Stomach (tissue), 9 donors: ENCODE data around the gene SCRN1. TPM values are rescaled to one million over a fixed set of nuclear protein-coding genes. Genes with fewer than 3 reads are reported as not detected.
A peak's percentile ranks its signal among the peaks of the same experiment; 100 is the strongest.

Source experiments
- DNase-seq, 2 donors: peaks; one replicate each; pipeline versions ENCODE4 v3.0.0 to v3.0.0-alpha.2; 2013 to 2019
- H3K27ac ChIP-seq, 5 donors: fragments of 200-600 bp in 4 of 5; sonication (generic) in 4 of 5; one replicate each; pipeline ENCODE4 v1.5.1; 2013 to 2019; ENCODE audit warnings: mild to moderate bottlenecking in 1 of 5, moderate library complexity in 1 of 5
- H3K27me3 ChIP-seq, 3 donors: fragments of 200-600 bp; sonication (generic); one replicate each; pipeline ENCODE4 v1.5.1; 2017 to 2019; ENCODE audit warnings: mixed run types in 1 of 3
- H3K36me3 ChIP-seq, 4 donors: fragments of 200-600 bp; sonication (generic); 1 replicate in 3 of 4; 2 replicates in 1 of 4; pipeline ENCODE4 v1.5.1; 2016 to 2019
- H3K4me1 ChIP-seq, 4 donors: fragments of 200-600 bp; sonication (generic); one replicate each; pipeline ENCODE4 v1.5.1; 2016 to 2019
- H3K4me3 ChIP-seq, 4 donors: fragments of 200-600 bp; sonication (generic) in 3 of 4; one replicate each; pipeline ENCODE4 v1.5.1; 2016 to 2019; ENCODE audit warnings: mild to moderate bottlenecking in 1 of 4
- H3K9me3 ChIP-seq, 4 donors: fragments of 200-600 bp; sonication (generic); one replicate each; pipeline ENCODE4 v1.5.1; 2016 to 2019
- CTCF ChIP-seq, 7 experiments: fragments of 450-650 bp in 4 of 7; fragments of 200-600 bp in 3 of 7; sonication (generic) in 3 of 7; IDR thresholded peaks; one replicate each; pipeline ENCODE4 v1.5.1; 2016 to 2019; ENCODE audit warnings: antibody characterized with exemption in 7 of 7, control low read depth in 2 of 7, mild to moderate bottlenecking in 1 of 7
- EP300 ChIP-seq: sonication (generic); formaldehyde crosslinking; IDR thresholded peaks from one replicate; pipeline ENCODE4 v1.6.1; 2017; ENCODE audit warnings: antibody characterized with exemption
- POLR2A ChIP-seq, 4 donors: fragments of 450-650 bp; IDR thresholded peaks; one replicate each; pipeline ENCODE4 v1.6.1; 2016; ENCODE audit warnings: antibody characterized with exemption in 4 of 4, control low read depth in 2 of 4, mild to moderate bottlenecking in 1 of 4, moderate library complexity in 1 of 4
- POLR2AphosphoS5 ChIP-seq, 3 donors: sonication (generic); formaldehyde crosslinking; IDR thresholded peaks; one replicate each; pipeline ENCODE4 v1.6.1; 2016; ENCODE audit warnings: antibody characterized with exemption in 3 of 3
- WGBS, 5 donors: extraction: QIAGEN DNeasy Blood & Tissue Kit in 3 of 5; methylation state at CpG; one replicate each; pipeline versions ENCODE4 v1.1.5 to v1.1.7; 2013 to 2018; 5-methylcytosine and 5-hydroxymethylcytosine counted together
- intact Hi-C: fragments of 100-400 bp; cut with DNase I; formaldehyde crosslinking; loops from one replicate; pipeline ENCODE4 v1.15.1; 2023; ENCODE audit warnings: low total_unique reads
- polyA plus RNA-seq, 3 donors: library from polyadenylated mRNA; stranded (reverse); fragments of 200-250 nt; gene quantifications; one replicate each; pipeline ENCODE4 v1.2.3, GENCODE V29; 2013
- total RNA-seq, 5 donors: library from RNA; depleted of rRNA; stranded (reverse); fragments of >200 nt; gene quantifications; one replicate each; pipeline versions ENCODE4 v1.1.0 to v1.2.3, GENCODE V29; 2014 to 2016
- donor health status: healthy with polysubstance abuse.
- donor health status: Bipolar disorder and iron deficiency.
- donor health status: healthy.

The SCRN1 gene
- total and polyA plus RNA-seq, 8 donors, result 0.87 to 57.2 (median 22.9) TPM

GRCh38 chr7:29878081-29878688 is 111.4 kb downstream of the SCRN1 start:
- peak; percentile 49 to 77 for DNase-seq
- H3K4me3 ChIP-seq, result no peak overlapping the region
- H3K9me3 ChIP-seq, result no peaks in the 10 kb centered on the region
- WGBS, 5 donors, result 50 to 58% (median 54%) methylated on average over 5 of the region's 5 CpGs
- no peak overlapping the region for H3K27ac ChIP-seq
- TF ChIP-seq POLR2AphosphoS5 (IDR thresholded peaks at IDR 0.05) (no peak), CTCF (IDR thresholded peaks at IDR 0.05) (peak in 3 of 7 experiments; percentile 36 to 46 (median 43))
- H3K27me3 ChIP-seq, result no peaks in the 10 kb centered on the region
- H3K36me3 ChIP-seq, result no peaks in the 10 kb centered on the region
- peaks cover under 1 to 12% (median 2%) of the 10 kb centered on the region in 4 donors for H3K4me1 ChIP-seq
- intact Hi-C loops, result no loop called here

- TF ChIP-seq EP300, result no peak
- TF ChIP-seq POLR2A (IDR thresholded peaks at IDR 0.05), result no peak
- TF ChIP-seq POLR2AphosphoS5 (IDR thresholded peaks at IDR 0.05), result no peak
- no peak for TF ChIP-seq CTCF (IDR thresholded peaks at IDR 0.05)
- Histone ChIP-seq H3K36me3 (no peaks in the 10 kb centered on the region), H3K27ac (no peak overlapping the region), H3K4me1 (peaks cover 0 to 12% (median 2%) of the 10 kb centered on the region in 4 donors), H3K4me3 (no peak overlapping the region), H3K27me3 (no peaks in the 10 kb centered on the region), H3K9me3 (no peaks in the 10 kb centered on the region)
- WGBS, 5 donors, result 17 to 38% (median 28%) methylated on average over 3 of the region's 3 CpGs
- DNase-seq, result peak in 1 of 2 donors; percentile 60
- intact Hi-C loops, result no loop called here
Measured at GRCh38 chr7:29877196-29877595, 112.4 kb downstream of the SCRN1 start.

GRCh38 chr7:29875741-29876140 is 113.9 kb downstream of the SCRN1 start:
- Histone ChIP-seq H3K4me3 (no peak overlapping the region), H3K9me3 (no peaks in the 10 kb centered on the region), H3K27me3 (no peaks in the 10 kb centered on the region), H3K4me1 (peaks cover 0 to 7% (median 0%) of the 10 kb centered on the region in 4 donors), H3K36me3 (no peaks in the 10 kb centered on the region), H3K27ac (no peak overlapping the region)
- intact Hi-C loops, result no loop called here
- 94 to 97% (median 96%) methylated on average over 13 of the region's 13 CpGs for WGBS, 5 donors
- TF ChIP-seq CTCF (IDR thresholded peaks at IDR 0.05) (no peak), POLR2AphosphoS5 (IDR thresholded peaks at IDR 0.05) (no peak)
- no peak for DNase-seq

- TF ChIP-seq POLR2A (IDR thresholded peaks at IDR 0.05) (no peak), POLR2AphosphoS5 (IDR thresholded peaks at IDR 0.05) (no peak), EP300 (no peak), CTCF (IDR thresholded peaks at IDR 0.05) (no peak)
- no peaks in the 10 kb centered on the region for H3K27me3 ChIP-seq
- 93 to 95% (median 95%) methylated on average over 4 of the region's 4 CpGs for WGBS, 5 donors
- intact Hi-C loops, result no loop called here
- no peak for DNase-seq
- no peaks in the 10 kb centered on the region for H3K9me3 ChIP-seq
- H3K4me1 ChIP-seq, result no peaks in the 10 kb centered on the region
- no peak overlapping the region for H3K27ac ChIP-seq
- H3K4me3 ChIP-seq, result no peak overlapping the region
- no peaks in the 10 kb centered on the region for H3K36me3 ChIP-seq
Measured at GRCh38 chr7:29873644-29874294, 115.8 kb downstream of the SCRN1 start.
